Measurements from ENCODE around the gene MRPS18B. TPM values are rescaled to one million over a fixed set of nuclear protein-coding genes. Genes with fewer than 3 reads are reported as not detected.

The MRPS18B gene
- polyA plus RNA-seq (2013, experiment 1 of 2) = 55.1 TPM
- polyA plus RNA-seq (2013, experiment 2 of 2) = 54.6 TPM

DNA sequence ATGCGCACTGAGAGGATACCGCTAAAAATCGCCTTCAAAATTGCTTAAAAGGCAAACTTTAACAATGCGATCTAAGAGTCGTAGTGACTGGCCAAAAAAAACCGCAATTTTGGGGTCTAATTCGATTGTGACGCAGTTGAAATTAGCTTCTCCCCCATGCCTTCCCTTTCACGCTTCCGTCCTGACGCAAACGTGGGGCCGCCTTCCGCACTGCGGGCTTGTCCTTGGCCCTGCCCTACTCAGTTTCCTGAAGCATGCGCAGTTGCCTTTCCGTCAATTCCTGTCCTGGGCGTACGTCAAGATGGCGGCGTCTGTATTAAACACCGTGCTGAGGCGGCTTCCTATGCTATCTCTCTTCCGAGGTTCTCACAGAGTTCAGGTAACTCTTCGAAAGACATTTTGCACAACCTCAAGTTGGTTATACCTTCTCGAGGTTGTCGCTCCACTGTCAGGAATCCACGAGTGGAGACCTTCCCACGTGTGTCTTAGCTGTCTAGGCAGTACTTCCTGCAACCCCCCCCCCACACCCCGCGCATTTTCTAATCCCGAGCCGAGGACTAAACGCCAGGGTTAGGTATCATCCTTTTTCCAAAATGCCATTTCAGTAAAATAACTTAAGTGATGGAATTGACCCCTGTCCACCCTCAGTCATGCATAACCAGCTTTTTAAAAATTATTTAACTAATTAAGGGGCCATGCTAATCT lies at the start of gene MRPS18B:
Gene MRPS18B, plus strand, starts transcription at position 276 of the 705 bp plus-strand sequence. Its CDS starts 26 bp downstream, at position 302.
- no peaks in the 10 kb centered on the region for H3K9me3 ChIP-seq (ENCODE audit: control insufficient read depth, low read length)
- 0% methylated on average over 28 to 29 of the region's 34 CpGs for WGBS, 2 experiments (ENCODE audit: insufficient coverage in 2 of 2)
- peak within 1 kb of the TSS; percentile 84 for H3K4me3 ChIP-seq (ENCODE audit: extremely low read depth, insufficient read depth, low read length, poor library complexity, severe bottlenecking)
- H3K27ac ChIP-seq (ENCODE audit: low read depth, low read length, severe bottlenecking) = peak within 1 kb of the TSS; percentile 99
- H3K4me1 ChIP-seq (ENCODE audit: control insufficient read depth, insufficient read depth, low read length, poor library complexity, severe bottlenecking) = peaks cover 18% of the 10 kb centered on the region
- peaks cover 63% of the 10 kb centered on the region for H3K36me3 ChIP-seq (ENCODE audit: control insufficient read depth, insufficient read depth, low read length)

DNA sequence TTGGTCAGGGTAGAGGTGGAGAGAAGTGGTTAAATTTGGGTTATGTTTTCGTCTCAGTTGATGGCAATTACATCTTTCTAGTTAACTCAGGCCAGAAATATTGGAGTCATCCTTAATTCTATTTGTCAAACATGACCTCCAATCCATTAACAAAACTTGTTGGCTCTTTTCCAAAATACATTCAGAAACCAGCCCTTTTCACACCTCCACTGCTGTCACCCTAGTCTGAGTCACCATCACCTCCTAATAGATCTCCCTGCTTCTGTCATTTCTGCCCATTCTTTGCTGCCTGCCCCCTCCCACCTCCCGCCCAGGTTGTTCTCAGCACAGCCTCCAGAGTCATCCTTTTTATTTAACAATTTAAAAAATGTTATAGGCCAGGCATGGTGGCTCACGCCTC lies 49.4 kb upstream of the MRPS18B start:
- WGBS, 2 experiments (ENCODE audit: insufficient coverage in 2 of 2) = 60 to 88% methylated on average over 1 of the region's 3 CpGs
- no peak overlapping the region for H3K4me3 ChIP-seq (ENCODE audit: extremely low read depth, insufficient read depth, low read length, poor library complexity, severe bottlenecking)
- H3K4me1 ChIP-seq (ENCODE audit: control insufficient read depth, insufficient read depth, low read length, poor library complexity, severe bottlenecking) = peaks cover 8% of the 10 kb centered on the region
- H3K27ac ChIP-seq (ENCODE audit: low read depth, low read length, severe bottlenecking) = no peak overlapping the region
- H3K9me3 ChIP-seq (ENCODE audit: control insufficient read depth, low read length) = no peaks in the 10 kb centered on the region
- peaks cover 19% of the 10 kb centered on the region for H3K36me3 ChIP-seq (ENCODE audit: control insufficient read depth, insufficient read depth, low read length)

DNA sequence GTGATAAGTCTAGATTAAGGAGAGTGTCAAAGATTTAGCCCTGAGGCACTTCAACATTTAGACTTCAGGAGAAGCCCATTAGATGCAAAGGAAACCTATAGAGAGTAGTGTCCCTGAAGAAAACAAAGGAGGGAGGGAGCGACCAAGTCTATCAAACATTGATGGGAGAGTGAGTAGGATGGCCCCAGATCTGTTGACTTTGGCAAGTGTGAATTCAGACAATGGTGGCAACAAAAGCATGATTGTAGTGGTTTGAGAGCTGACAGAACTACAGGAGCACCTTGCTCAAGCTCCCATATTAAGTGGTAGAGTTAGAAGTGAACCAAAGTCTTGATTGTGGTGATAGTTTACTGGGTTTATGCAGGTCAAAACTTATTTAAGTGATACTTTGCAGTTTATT lies 47.4 kb upstream of the MRPS18B start:
- Histone ChIP-seq H3K36me3 (ENCODE audit: control insufficient read depth, insufficient read depth, low read length) (peaks cover 20% of the 10 kb centered on the region), H3K4me3 (ENCODE audit: extremely low read depth, insufficient read depth, low read length, poor library complexity, severe bottlenecking) (peak overlapping the region; percentile 76), H3K4me1 (ENCODE audit: control insufficient read depth, insufficient read depth, low read length, poor library complexity, severe bottlenecking) (peaks cover 8% of the 10 kb centered on the region), H3K9me3 (ENCODE audit: control insufficient read depth, low read length) (no peaks in the 10 kb centered on the region), H3K27ac (ENCODE audit: low read depth, low read length, severe bottlenecking) (no peak overlapping the region)
- 87 to 90% methylated on average over 1 of the region's 1 CpG for WGBS, 2 experiments (ENCODE audit: insufficient coverage in 2 of 2)

DNA sequence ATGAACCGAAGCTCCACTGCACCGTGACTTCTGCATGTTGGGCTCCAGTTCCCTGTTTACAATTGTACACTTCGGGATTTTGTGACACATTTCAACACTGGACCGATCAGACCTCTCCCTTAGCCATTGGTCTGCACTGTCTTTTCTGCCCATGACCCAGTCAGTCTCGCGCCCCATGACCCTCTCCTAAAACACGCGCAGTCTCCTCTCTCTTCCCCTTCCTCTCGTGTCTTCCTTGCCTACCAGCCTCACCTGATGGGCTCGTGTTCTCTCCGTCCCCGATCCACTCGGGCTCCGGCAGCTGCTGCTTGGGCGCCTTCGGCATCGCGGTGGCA lies 46.9 kb upstream of the MRPS18B start:
- H3K4me1 ChIP-seq (ENCODE audit: control insufficient read depth, insufficient read depth, low read length, poor library complexity, severe bottlenecking) = peaks cover 8% of the 10 kb centered on the region
- peaks cover 24% of the 10 kb centered on the region for H3K36me3 ChIP-seq (ENCODE audit: control insufficient read depth, insufficient read depth, low read length)
- peak overlapping the region; percentile 76 for H3K4me3 ChIP-seq (ENCODE audit: extremely low read depth, insufficient read depth, low read length, poor library complexity, severe bottlenecking)
- H3K27ac ChIP-seq (ENCODE audit: low read depth, low read length, severe bottlenecking) = no peak overlapping the region
- WGBS, 2 experiments (ENCODE audit: insufficient coverage in 2 of 2) = 11 to 16% methylated on average over 13 of the region's 18 CpGs
- H3K9me3 ChIP-seq (ENCODE audit: control insufficient read depth, low read length) = no peaks in the 10 kb centered on the region

DNA sequence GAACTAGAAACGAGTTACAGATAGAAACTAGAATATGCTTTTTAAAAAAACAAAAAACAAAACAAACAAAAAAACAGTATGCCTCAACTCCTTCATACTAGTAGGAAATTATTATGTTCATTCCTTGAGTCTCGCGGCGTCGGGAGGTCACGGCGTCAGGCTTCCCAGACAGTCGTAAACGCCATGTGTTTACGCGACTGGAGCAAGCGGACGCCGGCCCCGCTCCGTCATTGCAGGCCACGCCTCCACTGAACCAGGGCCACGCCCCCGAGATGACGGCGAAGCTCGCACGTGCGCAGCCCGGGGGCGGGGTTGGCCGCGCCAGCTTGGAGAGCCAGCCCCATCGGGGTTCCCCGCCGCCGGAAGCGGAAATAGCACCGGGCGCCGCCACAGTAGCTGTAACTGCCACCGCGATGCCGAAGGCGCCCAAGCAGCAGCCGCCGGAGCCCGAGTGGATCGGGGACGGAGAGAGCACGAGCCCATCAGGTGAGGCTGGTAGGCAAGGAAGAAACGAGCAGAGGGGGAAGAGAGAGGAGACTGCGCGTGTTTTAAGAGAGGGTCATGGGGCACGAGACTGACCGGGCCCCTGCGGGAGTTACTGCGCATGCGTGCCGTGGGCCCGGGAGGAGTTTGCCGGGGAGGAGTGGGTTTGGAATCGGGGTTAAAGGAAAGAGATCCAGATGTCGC lies 46.4 kb upstream of the MRPS18B start, which contains the start of gene ABCF1:
Gene ABCF1, plus strand, starts transcription at position 368 of the 687 bp plus-strand sequence. Its CDS starts 46 bp downstream, at position 414.
- WGBS, 2 experiments (ENCODE audit: insufficient coverage in 2 of 2) = 0% methylated on average over 43 to 58 of the region's 59 CpGs
- Histone ChIP-seq H3K36me3 (ENCODE audit: control insufficient read depth, insufficient read depth, low read length) (peaks cover 29% of the 10 kb centered on the region), H3K4me1 (ENCODE audit: control insufficient read depth, insufficient read depth, low read length, poor library complexity, severe bottlenecking) (peaks cover 8% of the 10 kb centered on the region), H3K27ac (ENCODE audit: low read depth, low read length, severe bottlenecking) (peak within 1 kb of the TSS; percentile 86), H3K4me3 (ENCODE audit: extremely low read depth, insufficient read depth, low read length, poor library complexity, severe bottlenecking) (peak within 1 kb of the TSS; percentile 76), H3K9me3 (ENCODE audit: control insufficient read depth, low read length) (no peaks in the 10 kb centered on the region)

DNA sequence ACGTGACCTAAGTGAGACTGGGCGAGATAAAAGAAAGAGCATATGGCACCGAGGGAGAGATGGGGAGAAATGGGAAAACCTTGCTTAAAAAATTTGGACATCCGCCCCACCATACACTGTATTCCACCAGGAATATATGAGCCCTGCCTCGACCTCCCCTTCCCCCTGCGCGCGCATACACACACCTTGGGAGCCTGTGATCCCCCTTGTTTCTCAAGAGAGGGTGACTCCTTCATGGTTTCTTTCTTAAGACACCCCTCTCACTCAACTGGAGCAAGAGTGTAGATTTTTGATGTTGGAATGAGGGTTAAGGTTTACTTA lies 45.9 kb upstream of the MRPS18B start:
- WGBS, 2 experiments (ENCODE audit: insufficient coverage in 2 of 2) = 0% methylated on average over 1 to 3 of the region's 8 CpGs
- Histone ChIP-seq H3K4me1 (ENCODE audit: control insufficient read depth, insufficient read depth, low read length, poor library complexity, severe bottlenecking) (peaks cover 8% of the 10 kb centered on the region), H3K9me3 (ENCODE audit: control insufficient read depth, low read length) (no peaks in the 10 kb centered on the region), H3K4me3 (ENCODE audit: extremely low read depth, insufficient read depth, low read length, poor library complexity, severe bottlenecking) (peak overlapping the region; percentile 76), H3K27ac (ENCODE audit: low read depth, low read length, severe bottlenecking) (peak overlapping the region; percentile 86), H3K36me3 (ENCODE audit: control insufficient read depth, insufficient read depth, low read length) (peaks cover 34% of the 10 kb centered on the region)

DNA sequence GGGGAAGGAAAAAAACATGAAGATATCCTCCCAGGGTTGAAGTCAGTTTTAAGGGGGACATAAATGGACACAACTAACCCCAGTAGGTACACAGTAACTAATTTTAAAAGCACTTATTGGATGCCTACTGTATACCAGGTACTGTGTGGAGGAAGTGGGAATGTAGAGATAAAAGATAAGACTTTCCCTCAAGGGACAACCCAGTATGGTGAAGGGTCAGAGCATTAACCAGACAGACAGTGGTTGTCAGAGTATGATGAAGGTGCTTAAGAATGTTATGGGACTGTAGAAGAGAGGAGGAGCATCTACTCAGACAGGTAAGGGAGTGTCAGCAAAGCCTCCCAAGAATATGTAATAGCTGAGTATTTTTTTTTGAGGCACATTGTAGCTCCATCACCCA lies 45.5 kb upstream of the MRPS18B start:
- peaks cover 38% of the 10 kb centered on the region for H3K36me3 ChIP-seq (ENCODE audit: control insufficient read depth, insufficient read depth, low read length)
- peak overlapping the region; percentile 86 for H3K27ac ChIP-seq (ENCODE audit: low read depth, low read length, severe bottlenecking)
- H3K4me1 ChIP-seq (ENCODE audit: control insufficient read depth, insufficient read depth, low read length, poor library complexity, severe bottlenecking) = peaks cover 8% of the 10 kb centered on the region

DNA sequence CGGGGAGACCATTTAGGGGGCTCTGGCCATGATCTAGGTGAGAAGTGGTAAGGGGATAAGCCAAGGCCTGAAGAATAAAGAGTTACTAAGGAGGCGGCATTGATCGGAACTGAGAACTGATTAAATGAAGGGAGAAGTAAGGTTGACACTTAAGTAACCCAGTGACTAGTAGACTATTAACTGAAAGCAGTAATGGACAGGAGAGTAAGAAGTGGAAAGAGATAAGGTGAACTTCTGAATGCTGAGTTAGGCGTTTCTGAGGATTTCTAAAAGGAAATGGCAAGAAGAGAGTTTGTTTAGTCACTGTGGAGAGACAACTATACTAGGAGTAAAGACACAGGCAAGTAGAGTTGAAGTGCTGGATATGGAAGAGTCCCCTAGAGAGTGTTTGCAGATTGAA lies 44.5 kb upstream of the MRPS18B start:
- Histone ChIP-seq H3K4me3 (ENCODE audit: extremely low read depth, insufficient read depth, low read length, poor library complexity, severe bottlenecking) (no peak overlapping the region), H3K36me3 (ENCODE audit: control insufficient read depth, insufficient read depth, low read length) (peaks cover 48% of the 10 kb centered on the region), H3K9me3 (ENCODE audit: control insufficient read depth, low read length) (no peaks in the 10 kb centered on the region), H3K27ac (ENCODE audit: low read depth, low read length, severe bottlenecking) (no peak overlapping the region), H3K4me1 (ENCODE audit: control insufficient read depth, insufficient read depth, low read length, poor library complexity, severe bottlenecking) (peaks cover 8% of the 10 kb centered on the region)
- 87 to 88% methylated on average over 4 of the region's 4 CpGs for WGBS, 2 experiments (ENCODE audit: insufficient coverage in 2 of 2)

More for the DNA sequence above, 45.5 kb upstream of the MRPS18B start:
- Histone ChIP-seq H3K9me3 (ENCODE audit: control insufficient read depth, low read length) (no peaks in the 10 kb centered on the region), H3K4me3 (ENCODE audit: extremely low read depth, insufficient read depth, low read length, poor library complexity, severe bottlenecking) (peak overlapping the region; percentile 76)

DNA sequence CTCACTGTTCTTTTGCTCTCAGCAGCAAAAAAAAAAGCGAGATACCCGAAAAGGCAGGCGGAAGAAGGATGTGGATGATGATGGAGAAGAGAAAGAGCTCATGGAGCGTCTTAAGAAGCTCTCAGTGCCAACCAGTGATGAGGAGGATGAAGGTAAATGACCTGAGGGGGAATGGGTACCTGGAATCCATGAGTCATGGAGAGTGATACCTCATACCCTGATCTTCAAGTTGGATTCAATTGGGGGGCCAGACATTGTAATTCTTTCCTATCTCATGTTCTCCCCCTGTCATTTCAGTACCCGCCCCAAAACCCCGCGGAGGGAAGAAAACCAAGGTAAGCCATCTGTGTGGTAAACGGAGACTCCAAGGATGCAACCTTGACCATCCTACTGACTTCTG lies 39.6 kb upstream of the MRPS18B start:
- no peak overlapping the region for H3K27ac ChIP-seq (ENCODE audit: low read depth, low read length, severe bottlenecking)
- 93 to 95% methylated on average over 6 of the region's 8 CpGs for WGBS, 2 experiments (ENCODE audit: insufficient coverage in 2 of 2)
- H3K4me3 ChIP-seq (ENCODE audit: extremely low read depth, insufficient read depth, low read length, poor library complexity, severe bottlenecking) = no peak overlapping the region
- peaks cover 91% of the 10 kb centered on the region for H3K36me3 ChIP-seq (ENCODE audit: control insufficient read depth, insufficient read depth, low read length)
- H3K4me1 ChIP-seq (ENCODE audit: control insufficient read depth, insufficient read depth, low read length, poor library complexity, severe bottlenecking) = no peaks in the 10 kb centered on the region
- no peaks in the 10 kb centered on the region for H3K9me3 ChIP-seq (ENCODE audit: control insufficient read depth, low read length)

DNA sequence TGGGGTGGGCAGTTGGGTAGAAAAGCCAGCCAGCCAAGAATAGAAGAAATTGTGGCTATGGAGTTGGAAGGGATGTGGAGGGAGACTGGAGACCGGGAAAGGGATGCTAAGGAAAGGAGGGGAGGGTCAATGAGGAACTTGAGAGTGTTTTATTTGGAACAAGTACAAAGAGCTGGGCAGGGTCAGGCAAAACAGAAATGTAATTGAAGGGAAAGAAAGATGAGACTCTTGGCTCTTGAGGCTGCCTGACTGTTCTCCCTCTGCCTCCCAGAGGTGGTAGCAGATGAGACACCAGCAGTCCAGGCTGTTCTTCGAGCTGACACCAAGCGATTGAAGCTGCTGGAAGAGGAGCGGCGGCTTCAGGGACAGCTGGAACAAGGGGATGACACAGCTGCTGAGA lies 33.7 kb upstream of the MRPS18B start:
- no peak overlapping the region for H3K4me3 ChIP-seq (ENCODE audit: extremely low read depth, insufficient read depth, low read length, poor library complexity, severe bottlenecking)
- no peaks in the 10 kb centered on the region for H3K9me3 ChIP-seq (ENCODE audit: control insufficient read depth, low read length)
- no peak overlapping the region for H3K27ac ChIP-seq (ENCODE audit: low read depth, low read length, severe bottlenecking)
- H3K36me3 ChIP-seq (ENCODE audit: control insufficient read depth, insufficient read depth, low read length) = peaks cover 100% of the 10 kb centered on the region
- no peaks in the 10 kb centered on the region for H3K4me1 ChIP-seq (ENCODE audit: control insufficient read depth, insufficient read depth, low read length, poor library complexity, severe bottlenecking)
- 89 to 100% methylated on average over 5 of the region's 5 CpGs for WGBS, 2 experiments (ENCODE audit: insufficient coverage in 2 of 2)

DNA sequence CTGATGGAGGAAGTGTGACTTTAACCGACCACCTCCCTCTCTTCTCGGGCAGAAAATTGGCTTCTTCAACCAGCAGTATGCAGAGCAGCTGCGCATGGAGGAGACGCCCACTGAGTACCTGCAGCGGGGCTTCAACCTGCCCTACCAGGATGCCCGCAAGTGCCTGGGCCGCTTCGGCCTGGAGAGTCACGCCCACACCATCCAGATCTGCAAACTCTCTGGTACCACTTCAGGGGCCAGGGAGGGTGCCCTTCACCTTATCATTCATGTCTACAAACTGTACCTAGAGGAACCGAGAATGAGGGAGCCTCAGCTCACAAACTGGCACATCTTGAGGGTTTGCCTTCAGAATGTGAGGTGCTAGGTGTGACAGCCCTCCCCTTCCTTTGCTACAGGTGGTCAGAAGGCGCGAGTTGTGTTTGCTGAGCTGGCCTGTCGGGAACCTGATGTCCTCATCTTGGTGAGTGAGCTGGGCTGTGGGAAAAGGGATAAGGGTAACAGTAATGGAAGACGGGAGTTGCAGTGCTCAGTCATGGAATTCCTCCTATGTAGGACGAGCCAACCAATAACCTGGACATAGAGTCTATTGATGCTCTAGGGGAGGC lies 27.8 kb upstream of the MRPS18B start:
- no peak overlapping the region for H3K27ac ChIP-seq (ENCODE audit: low read depth, low read length, severe bottlenecking)

More for the DNA sequence above, 27.8 kb upstream of the MRPS18B start:
- Histone ChIP-seq H3K4me1 (ENCODE audit: control insufficient read depth, insufficient read depth, low read length, poor library complexity, severe bottlenecking) (no peaks in the 10 kb centered on the region), H3K9me3 (ENCODE audit: control insufficient read depth, low read length) (no peaks in the 10 kb centered on the region), H3K4me3 (ENCODE audit: extremely low read depth, insufficient read depth, low read length, poor library complexity, severe bottlenecking) (no peak overlapping the region), H3K36me3 (ENCODE audit: control insufficient read depth, insufficient read depth, low read length) (peaks cover 90% of the 10 kb centered on the region)
- WGBS, 2 experiments (ENCODE audit: insufficient coverage in 2 of 2) = 96% methylated on average over 13 to 14 of the region's 15 CpGs

Measured in mesodermal cell (in vitro differentiated cells).